ENCODE data around the gene HORMAD2.

The HORMAD2 gene

DNA sequence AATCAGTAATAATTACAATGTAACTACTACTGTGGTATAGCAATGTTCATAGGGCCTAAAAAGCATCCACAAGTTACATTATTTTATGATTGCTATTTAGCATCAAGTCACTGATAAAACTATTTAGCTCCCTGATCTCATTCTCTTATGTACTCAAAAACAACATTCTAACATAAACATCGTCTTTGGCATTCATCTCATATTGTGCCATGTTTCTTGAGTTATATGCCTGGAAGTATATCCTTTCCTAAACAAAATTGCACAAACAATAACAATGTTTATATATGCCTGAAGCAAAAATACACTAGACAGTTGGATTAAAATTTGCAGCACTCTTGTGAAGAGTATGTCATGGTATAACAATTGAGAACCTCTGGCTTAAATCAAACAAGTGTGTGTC, 34.1 kb downstream of the HORMAD2 start:
- no peak for DNase-seq

GRCh38 chr22:30115705-30116104, 35.4 kb downstream of the HORMAD2 start:
- no peak for DNase-seq

DNA sequence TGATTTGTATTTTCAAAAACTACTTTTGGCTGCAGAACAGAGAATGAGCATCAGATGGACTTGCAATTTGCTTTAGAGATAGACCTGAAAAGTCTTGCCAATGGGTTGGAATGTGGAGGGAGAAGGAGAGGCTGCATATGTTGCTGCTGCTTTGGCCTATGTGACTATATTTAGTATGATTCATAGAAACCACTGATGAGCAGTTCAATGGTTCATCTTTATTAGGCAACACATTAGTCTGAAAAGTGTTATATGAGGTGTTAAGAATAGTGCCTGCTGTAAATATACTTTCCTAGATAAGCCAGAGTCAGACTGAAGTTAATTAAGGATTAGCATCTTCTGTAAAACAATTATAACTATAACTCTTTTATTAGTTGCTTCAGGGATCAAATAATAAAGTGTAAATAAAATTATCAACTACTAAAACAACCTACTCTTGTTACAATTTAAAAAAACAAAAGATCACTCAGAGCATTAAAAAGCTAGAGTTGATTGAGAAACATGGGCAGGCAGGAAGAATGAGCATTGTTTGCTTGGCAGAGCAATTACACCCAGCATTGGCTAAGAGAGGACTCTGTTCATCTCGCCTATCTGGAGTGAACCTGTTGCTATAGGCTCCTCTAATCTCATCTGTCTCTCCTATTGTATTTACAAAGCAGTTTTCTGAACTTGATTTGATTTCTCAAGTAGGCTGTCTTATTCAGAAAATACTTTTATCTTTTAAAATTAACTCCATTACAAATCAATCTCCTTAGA, 36.3 kb downstream of the HORMAD2 start:
- DNase-seq = no peak

GRCh38 chr22:30117256-30117655, 37.0 kb downstream of the HORMAD2 start:
- no peak for DNase-seq

DNA sequence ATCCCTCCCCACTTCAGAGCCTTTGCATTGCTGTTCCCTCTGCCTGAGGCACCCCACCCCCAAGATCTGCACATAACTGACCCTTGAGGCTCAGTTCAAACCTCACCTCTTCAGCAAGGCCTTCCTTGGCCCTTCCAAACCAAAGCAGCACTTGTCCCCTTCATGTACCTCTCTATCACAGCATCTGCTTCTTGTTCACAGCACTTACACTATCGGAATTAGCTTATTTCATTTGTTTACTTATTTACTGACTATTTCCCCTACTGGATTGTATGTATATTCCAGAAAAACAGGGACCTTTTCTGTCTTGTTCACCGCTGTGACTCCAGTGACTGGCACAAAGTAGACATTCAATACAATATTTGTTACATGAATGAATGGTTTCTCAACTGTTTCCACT, 38.0 kb downstream of the HORMAD2 start:
- no peak for DNase-seq

DNA sequence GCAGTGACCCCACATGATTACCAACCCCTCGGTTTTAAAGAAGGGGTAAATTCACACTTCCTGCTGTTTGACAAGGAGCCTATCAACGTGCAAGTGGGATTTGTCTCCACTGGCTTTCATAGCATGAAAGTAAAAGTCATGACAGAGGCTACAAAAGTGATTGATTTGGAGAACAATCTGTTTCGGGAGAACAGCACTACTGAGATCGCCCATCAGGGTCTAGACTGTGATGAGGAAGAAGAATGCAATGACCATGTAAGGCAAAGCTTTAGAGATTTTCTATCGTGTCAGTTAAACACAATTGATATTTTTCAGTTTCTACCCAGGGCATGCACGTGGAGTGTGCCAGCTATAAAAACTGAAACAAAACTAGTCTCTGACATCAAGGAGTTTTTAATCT, 41.7 kb downstream of the HORMAD2 start:
- DNase-seq = no peak

GRCh38 chr22:30123463-30123862, 43.2 kb downstream of the HORMAD2 start:
- no peak for DNase-seq

DNA sequence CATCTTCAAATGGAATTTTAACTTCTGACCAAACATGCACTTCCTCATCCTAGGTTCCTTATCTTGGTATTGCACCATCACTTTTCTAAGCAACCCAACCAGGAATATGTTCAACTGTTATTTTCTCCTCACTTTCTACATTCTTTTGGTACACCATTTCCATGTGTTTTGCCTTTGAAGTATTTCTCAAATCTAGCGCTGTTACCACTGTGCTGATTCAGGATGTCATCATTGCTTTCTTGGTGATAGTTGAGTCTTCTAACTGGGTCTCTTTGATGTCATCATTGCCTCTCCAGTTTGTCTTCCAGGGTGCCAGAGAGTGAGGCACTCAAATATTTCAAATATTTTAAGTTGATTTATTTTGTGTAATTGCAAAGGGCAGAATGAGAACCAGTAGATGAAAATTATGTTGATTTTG, 47.5 kb downstream of the HORMAD2 start:
- no peak for DNase-seq

- no peak for DNase-seq
These were observed 48.2 kb downstream of the HORMAD2 start for GRCh38 chr22:30128511-30128910.

- no peak for DNase-seq
These were observed 49.4 kb downstream of the HORMAD2 start for GRCh38 chr22:30129636-30130035.

GRCh38 chr22:30132290-30132996, 52.2 kb downstream of the HORMAD2 start:
- no peak for DNase-seq

DNA sequence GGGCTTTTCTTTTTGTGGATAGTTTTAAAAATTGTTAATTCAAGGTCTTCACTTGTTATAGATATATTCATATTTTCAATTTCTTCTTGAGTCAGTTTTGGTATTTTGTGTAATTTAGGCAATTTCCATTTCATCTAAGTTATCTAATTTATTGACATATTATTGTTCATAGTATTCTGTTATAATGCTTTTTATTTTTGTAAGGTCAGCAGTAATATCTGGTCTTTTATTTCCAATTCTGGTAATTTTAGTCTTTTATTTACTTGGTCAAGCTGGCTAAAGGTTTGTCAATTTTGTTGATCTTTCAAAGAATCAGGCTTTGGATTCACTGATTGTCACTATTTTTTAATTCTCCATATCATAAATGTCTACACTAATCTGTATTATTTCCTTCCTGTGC, 60.1 kb downstream of the HORMAD2 start:
- DNase-seq = no peak

GRCh38 chr22:30143265-30143664, 63.0 kb downstream of the HORMAD2 start:
- no peak for DNase-seq

DNA sequence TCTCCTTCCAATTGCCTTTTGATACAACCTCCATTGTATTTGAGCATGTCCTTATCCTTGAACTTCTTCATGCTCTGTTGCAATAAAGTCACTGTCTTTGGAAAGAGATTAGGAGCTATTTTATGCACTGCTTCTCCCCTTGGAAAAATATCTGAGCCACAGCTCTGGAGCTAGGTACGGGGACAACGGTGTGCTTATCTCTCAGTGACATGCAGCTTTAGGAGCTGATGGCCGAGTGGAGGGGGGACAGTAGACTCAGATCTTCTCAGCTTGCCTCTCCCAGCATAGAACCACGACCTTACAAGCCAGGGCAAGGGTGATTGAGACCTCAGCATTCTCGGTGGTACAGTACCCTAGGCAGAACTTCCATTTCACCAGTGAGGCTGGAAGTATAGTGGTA, 64.1 kb downstream of the HORMAD2 start:
- no peak for DNase-seq

GRCh38 chr22:30150212-30150611, 69.9 kb downstream of the HORMAD2 start:
- DNase-seq = no peak

DNA sequence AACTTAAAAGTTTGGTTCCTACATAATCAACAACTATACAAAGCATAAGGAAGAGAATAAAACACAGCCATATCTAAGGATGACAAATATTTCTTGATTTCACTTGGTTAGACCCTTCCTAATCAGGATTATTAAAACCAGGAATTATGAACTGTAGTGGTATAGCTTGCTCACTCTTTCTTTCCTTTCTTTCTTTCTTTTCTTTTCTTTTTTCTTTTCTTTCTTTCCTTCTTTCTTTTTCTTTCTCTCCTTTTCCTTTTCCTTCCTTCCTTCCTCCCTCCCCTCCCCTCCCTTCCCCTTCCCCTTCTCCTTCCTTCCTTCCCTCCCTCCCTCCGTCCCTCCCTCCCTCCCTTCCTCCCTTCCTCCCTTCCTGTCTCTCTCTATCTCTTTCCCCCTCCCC, 78.0 kb downstream of the HORMAD2 start:
- no peak for DNase-seq

GRCh38 chr22:30158744-30159500, 78.7 kb downstream of the HORMAD2 start:
- DNase-seq = no peak

DNA sequence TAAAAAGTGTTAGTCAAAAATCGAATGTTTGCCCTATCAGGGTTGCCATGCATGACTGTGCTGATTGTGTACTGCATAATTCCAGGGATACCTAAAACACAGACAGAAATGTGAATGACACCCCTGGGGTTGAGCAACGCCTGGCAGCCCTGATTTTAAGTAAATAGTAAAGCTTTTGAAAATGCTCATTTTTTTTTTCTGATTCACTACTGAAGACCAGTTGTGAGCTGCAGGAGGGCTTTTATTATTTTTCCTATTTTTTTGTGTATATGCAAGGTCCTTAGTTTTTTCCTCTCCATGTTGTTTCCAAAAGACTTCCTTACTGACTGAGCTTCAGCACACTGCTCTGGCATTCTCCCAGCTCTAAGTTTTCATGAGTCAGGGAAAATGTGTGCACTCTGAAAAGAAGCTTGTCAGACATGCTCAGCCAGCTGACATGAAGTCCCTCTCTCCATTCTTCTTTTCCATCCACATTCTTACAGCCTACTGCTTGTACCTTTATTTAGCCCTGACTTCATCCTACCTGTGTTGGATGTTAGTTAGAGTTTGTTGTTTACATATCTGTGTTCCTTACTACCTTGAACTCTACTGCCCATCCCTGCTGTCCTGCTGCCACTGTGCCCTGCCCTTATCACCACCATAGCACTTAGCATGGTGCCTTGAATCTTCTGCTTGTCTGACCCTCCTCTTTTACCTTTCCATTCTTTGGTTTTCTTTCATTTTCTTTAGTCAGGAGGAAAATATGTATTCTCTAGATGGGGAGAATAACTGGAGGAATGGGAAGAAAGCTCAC, 79.5 kb downstream of the HORMAD2 start:
- peak; percentile 71 for DNase-seq

- no peak for DNase-seq
These were observed 80.8 kb downstream of the HORMAD2 start for GRCh38 chr22:30161051-30161469.

- DNase-seq = no peak
These were observed 87.0 kb downstream of the HORMAD2 start for GRCh38 chr22:30167296-30167695.

GRCh38 chr22:30167734-30168133, 87.5 kb downstream of the HORMAD2 start:
- no peak for DNase-seq

- no peak for DNase-seq
These were observed 88.7 kb downstream of the HORMAD2 start for GRCh38 chr22:30169002-30169401.

DNA sequence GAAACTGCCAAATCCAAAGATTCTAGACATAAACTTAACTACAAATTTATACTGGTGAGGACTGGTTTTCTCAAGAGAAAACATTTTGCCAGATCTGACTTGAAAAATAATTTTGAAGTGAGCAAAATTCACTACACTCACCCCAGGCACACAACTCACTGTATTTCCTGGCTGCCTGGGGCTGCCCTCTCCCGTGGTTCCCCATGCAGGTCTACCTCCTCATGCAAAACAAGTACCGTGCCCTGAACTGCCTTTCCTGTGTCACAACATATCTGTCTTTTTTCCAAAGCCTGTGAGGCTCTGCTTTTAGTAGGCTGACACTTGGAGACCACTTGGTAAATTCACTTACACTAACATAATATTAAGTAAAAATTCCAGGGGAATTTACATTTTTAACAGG, 89.9 kb downstream of the HORMAD2 start:
- DNase-seq = no peak
